GM21390 (cell line): ENCODE data around the gene NEURL1.
"Not testable (repeated sequence)": the region's sequence is repeated elsewhere in the genome, so short reads cannot be mapped to it uniquely, and the experiment has no call there.

ENCODE experiments used
- ATAC-seq: cut with Tn5 transposase; IDR thresholded peaks from one replicate; pipeline ENCODE4 v1.9.1; 2021; ENCODE audit not compliant: unreplicated experiment

The NEURL1 gene

GRCh38 chr10:103602028-103602851 lies 108.7 kb downstream of the NEURL1 start:
- ATAC-seq: no peak

- no peak for ATAC-seq
Observed at GRCh38 chr10:103602852-103603155, 109.3 kb downstream of the NEURL1 start.

DNA sequence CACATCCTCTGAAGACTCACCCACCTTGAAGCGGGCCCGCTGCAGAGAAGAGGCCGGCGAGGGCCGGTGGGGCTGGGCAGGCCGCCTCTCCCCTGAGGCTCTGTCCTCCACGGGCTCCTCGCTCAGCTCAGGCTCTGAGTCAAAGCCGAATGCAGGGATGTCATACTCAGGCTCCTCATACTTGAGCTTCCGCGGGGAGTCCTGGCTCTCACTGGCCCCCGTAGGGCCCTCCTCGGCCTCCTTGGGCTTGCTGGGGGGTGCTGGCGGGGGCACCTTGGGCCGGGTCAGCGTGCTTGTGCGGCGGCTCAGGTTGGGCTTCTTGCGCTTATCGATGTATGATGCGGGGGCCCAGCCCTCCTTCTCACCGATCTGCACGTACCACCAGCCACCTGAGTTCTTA lies 109.9 kb downstream of the NEURL1 start:
- no peak for ATAC-seq

DNA sequence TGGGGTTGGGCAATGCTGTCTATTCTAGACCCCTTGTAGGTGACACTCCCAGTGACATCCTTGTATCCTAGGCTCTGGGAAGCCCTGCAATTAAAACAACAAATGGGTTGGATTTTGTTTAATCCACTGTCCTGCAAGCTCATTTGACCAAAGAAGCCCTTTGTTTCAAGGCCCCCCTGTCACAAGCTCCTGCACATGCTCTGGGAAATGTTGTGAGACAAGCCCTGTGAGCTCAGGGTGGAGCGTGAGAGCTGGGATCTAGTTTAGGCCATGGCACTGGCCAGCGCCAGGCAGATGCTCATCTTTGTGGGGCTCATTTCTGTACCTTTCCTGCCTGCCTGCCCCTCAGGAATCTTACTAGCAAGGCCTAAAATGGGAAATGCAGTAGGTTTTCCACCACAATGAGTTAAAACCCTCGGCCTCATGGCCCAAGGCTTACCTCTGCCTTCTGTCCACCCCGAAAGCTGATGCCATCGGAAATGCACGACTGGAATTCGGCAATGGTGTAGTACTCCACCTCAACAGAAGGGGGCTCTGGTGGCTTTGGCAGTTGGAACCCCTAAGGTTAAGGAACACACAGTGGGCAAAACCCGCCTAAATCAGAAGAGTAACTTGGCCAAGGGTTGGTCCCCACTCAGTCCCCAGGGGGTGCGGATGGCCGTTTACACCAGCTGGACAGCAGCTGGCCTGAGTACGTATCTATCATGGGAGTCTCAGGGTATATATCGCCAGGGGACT lies 112.0 kb downstream of the NEURL1 start:
- ATAC-seq: no peak

GRCh38 chr10:103606097-103606438 lies 112.6 kb downstream of the NEURL1 start:
- not testable (repeated sequence) for ATAC-seq

DNA sequence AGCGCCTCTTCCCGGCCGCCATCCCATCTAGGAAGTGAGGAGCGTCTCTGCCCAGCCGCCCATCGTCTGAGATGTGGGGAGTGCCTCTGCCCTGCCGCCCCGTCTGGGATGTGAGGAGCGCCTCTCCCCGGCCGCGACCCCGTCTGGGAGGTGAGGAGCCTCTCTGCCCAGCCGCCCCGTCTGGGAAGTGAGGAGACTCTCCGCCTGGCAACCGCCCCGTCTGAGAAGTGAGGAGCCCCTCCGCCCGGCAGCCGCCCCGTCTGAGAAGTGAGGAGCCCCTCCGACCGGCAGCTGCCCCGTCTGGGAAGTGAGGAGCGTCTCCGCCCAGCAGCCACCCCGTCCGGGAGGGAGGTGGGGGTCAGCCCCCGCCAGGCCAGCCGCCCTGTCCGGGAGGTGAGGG lies 113.5 kb downstream of the NEURL1 start:
- not testable (repeated sequence) for ATAC-seq

DNA sequence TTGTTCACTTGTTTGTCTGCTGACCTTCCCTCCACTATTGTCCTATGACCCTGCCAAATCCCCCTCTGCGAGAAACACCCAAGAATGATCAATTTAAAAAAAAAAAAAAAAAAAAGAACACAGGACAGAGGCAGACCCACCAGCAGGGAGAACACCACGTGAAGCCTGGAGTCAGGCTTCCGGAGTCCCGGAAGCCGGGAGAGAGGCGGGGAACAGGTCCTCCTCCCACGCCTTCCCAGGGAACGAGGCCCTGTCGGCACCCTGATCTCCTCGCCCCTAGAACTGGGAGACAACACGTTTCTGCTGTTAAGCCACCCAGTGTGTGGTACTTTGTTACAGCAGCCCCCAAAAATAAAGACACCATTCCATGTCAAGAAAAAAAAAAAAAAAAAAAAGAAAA lies 114.6 kb downstream of the NEURL1 start:
- not testable (repeated sequence) for ATAC-seq

GRCh38 chr10:103609231-103610082 lies 116.0 kb downstream of the NEURL1 start:
- no peak for ATAC-seq

DNA sequence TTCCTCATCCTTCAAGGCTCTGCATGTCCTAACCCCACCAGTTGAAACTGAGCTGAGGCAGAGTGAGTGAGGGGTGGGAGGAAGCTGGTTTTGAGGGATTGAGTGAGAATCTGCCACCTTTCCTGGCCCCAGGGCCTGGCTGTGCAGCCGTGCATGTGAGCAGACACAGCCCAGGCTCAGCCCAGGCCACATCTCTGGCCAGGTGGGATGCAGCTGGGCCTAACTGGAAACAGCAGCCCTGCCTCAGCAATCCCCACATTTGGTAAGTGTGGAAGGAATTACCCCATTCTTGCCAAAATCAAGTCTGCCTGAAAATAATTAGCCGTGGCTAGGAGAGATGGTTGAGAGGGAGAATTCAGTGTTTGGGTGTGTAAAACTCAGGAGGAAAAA lies 116.6 kb downstream of the NEURL1 start:
- ATAC-seq: no peak

- no peak for ATAC-seq
Observed at GRCh38 chr10:103610921-103611511, 117.5 kb downstream of the NEURL1 start.

- ATAC-seq: no peak
Observed at GRCh38 chr10:103612462-103613365, 119.2 kb downstream of the NEURL1 start.

GRCh38 chr10:103613616-103614015 lies 120.1 kb downstream of the NEURL1 start:
- no peak for ATAC-seq

DNA sequence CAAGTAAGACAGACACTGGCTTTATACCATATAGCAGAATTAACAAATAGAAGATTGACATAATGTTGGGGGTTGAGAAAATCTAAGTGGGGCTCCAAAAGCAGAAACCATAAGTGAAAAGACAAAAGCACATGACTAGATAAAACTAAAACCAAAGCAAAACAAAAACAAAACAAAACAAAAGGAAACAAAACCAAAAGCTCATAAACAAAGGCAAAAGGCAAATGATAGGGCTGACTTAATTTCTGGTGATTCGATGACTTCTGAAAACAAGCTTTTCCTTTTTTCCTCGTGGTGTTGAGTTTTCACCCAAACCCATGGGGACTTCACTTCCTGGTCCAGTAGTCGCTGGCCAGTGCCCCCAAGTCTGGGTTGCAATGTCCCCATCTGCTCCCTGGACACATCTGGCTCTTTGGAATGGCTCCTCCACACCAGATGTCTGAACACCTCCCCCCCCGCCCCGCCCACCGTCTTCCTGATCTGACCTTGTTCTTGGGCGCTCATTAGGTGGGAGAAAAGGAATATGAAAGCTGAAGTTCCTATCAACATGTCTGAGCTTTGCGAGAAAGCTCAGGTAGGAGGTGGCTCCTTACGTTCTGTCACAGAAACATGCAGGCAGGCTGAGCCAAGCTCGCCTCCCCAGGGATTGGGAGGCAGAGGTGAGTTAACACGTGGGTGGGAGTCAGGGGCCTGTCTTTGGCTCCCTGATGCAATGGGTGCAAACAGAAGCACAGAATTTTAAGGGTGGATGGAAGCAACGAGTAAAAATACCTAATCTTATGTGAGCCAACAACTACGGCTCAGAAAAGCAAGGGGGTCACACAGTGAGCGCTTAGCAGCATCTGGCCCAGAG lies 121.0 kb downstream of the NEURL1 start:
- ATAC-seq: no peak

DNA sequence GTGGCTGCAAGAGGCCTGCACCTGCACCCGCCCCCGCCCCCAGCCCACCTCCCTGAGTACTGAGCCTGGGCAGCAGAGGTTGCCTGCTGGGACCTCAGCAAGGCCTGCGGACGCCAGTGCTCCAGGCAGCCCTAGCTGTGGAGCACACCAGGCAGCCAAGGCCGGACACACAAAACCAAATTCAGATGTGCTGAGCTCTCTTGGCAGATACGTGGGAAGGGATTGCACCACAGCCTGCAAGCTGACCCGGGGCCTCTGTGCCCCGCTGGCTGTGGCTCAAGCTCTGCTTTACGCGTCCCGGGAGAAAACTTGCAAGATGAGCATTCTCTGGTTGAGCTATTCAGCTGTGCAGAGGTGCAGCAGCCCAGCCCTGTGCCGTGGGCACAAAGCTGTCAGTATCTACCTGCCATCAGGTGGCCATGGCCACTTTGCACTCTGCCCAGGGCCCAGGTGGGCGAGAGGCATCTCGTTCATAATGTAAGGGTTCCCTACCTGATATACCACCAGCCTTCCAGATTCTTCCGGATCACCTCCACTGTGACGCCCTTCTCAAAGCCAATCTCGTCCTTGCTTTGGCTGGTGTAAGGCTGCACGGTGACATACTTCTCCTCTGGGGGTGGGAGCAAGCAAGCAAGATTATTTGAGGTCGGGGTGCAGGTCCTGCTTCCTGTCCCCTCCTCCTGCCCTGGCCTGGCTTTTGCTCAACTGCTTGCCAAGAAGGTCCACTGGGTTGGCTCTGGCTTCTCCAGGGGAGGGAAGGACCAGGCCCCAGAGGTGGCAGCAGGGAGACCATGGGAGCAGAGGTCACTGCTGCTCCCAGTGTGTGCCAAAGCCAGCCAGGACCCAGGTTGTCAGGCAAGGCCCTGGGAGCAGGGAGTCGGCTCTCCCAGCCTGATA lies 123.4 kb downstream of the NEURL1 start:
- ATAC-seq: no peak

GRCh38 chr10:103617602-103618385 lies 124.3 kb downstream of the NEURL1 start:
- ATAC-seq: no peak

- ATAC-seq: no peak
Observed at GRCh38 chr10:103618575-103619423, 125.3 kb downstream of the NEURL1 start.
